GM21825 (cell line): ENCODE data around the gene CD52.
A peak's percentile ranks its signal among the peaks of the same experiment; 100 is the strongest.
"Not testable (repeated sequence)": the region's sequence is repeated elsewhere in the genome, so short reads cannot be mapped to it uniquely, and the experiment has no call there.

Experiments used
- ATAC-seq: cut with Tn5 transposase; IDR thresholded peaks from one replicate; pipeline ENCODE4 v1.9.1; 2021; ENCODE audit warnings: mild to moderate bottlenecking, moderate library complexity; ENCODE audit not compliant: unreplicated experiment

The CD52 gene

DNA sequence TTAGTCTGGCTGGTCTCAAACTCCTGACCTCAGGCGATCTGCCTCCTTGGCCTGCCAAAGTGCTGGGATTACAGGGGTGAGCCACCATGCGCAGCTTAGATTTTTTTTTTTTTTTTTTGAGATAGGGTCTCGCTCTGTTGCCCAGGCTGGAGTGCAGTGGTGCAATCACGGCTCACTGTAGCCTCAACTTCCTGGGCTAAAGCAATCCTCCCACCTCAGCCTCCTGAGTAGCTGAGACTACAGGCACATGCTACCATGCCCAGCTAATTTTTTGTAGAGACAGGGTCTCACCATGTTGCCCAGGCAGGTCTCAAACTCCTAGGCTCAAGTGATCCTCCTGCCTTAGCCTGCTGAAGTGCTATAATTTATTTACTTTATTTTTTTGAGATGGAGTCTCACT lies 11.6 kb downstream of the CD52 start:
- not testable (repeated sequence) for ATAC-seq

DNA sequence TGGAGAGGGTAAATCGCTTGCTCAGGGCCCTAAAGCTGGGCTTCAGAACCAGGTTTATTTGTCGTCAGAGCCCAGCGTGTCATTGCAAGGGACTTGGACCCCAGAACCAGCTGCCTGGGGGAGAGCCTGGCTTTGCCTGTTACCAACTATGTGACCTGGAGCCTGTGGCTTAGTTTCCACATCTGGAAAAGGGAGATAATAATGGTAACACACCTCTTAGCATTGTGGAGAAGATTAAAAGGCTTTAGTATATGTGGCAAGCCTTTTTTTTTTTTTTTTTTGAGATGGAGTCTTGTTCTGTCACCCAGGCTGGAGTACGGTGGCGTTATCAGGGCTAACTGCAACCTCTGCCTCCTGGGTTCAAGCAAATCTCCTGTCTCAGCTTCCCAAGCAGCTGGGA lies 12.5 kb downstream of the CD52 start:
- ATAC-seq: no peak

DNA sequence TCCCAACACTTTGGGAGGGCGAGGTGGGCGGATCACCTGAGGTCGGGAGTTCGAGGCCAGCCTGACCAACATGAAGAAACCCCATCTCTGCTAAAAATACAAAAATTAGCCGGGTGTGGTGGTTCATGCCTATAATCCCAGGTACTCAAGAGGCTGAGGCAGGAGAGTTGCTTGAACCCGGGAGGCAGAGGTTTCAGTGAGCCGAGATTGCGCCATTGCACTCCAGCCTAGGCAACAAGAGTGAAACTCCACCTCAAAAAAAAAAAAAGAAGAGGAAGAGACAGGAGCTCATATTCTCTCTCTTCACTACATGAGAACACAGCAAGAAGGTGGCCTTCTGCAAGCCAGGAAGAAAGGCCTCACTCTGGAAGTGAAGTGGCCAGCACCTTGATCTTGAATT lies 15.6 kb downstream of the CD52 start:
- ATAC-seq: not testable (repeated sequence)

DNA sequence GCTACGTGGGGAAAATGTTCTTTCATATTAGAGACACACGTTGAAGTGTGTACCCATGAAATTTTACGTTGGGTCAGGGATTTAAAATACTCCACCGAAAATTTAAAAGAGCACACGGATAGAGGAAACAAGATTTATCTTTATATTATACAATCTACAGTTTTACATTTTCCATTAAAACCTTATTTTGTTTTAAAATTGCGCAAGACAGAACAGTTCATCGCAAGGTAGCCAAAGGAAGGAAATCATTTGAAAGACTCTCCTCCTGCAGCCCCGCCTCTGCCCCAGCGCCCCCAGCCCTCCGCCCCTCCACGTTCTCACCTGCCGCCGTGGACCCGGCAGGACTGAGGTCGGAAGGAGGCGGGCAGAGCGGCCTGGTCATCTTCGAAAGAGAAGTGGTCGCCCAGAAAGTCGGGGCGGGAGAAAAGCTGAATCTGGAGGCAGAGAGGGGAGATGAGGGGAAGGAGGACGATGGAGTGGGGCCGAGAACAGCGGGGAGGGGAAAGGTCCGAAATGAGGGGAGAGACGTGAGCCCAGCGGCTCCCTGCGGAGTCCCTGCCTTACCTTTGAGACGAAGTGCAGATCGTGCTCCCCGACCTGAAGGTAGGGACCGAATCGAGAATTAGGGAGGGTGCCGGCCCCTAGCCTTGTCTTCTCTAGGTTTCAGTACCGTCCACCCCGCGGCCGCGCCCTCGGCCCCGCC lies 18.2 kb downstream of the CD52 start:
- ATAC-seq: no peak

DNA sequence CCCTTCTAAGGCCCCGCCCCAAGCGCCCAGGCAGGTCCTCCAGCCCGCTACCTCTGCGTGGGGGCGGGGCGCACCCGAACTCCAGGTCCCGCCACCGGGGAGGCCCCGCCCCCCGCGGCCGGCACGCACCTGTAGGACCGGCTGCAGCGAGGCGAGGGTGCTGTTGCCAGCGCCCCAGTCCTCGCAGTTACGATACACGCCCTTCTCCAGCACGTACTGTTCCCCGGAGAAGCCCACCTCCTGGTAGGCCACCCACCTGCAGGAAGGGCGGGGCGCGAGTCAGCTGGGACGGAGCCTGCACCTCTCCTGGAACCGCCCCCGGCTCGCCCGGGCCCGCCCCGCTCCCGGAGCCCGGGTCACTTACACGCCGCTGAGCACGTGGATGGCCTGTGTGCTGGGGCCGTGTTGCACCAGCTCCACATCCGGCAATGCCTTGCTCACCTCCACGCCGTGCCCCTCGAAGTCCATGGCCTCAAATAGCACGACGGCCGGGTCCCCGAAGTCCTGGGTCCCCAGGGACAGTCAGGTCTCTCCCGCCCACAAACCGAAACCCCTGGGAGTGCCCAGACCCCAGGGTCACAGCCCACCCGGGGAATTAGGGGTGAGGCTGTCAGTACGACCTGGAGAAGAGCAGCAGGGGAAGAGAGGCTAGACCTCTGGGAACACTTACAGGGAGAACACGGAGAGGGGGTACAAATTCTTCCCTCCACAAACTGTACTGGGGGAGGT lies 18.9 kb downstream of the CD52 start:
- peak; percentile 70 for ATAC-seq

DNA sequence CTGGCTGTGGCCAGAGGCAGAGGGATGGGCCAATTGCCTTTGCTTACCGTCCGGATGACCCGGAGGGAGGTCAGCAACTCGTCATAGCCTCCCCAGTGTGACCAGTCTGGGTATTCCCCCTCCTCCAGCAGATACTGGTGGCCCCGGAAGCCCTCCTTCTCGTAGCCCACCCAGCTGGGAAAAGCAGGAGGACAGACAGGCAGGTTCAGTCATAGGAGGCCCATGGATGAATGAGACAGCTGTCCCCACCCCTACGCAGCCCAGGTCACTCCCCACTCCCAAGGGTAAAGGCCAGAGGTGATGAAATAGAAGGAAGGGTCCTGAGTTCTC lies 19.4 kb downstream of the CD52 start:
- no peak for ATAC-seq

DNA sequence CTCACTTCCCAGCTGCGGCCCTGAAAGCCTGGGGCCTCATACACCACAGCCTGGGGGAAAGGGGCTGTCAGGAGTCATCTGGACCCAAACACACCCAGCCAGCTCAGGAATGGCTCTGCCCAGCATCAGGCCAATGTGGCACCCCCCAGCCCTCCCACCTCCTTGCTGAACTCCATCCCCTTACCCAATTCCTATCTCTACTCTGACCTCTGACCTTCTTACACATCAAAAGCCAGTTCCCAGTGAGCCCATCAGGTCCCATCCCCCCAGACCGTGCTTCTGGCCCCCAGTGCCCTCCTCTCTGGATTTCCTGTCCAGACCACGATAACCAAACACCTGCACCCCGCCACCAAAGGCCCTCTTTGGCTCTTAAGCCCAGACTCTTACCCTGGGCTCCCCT lies 19.9 kb downstream of the CD52 start:
- no peak for ATAC-seq

DNA sequence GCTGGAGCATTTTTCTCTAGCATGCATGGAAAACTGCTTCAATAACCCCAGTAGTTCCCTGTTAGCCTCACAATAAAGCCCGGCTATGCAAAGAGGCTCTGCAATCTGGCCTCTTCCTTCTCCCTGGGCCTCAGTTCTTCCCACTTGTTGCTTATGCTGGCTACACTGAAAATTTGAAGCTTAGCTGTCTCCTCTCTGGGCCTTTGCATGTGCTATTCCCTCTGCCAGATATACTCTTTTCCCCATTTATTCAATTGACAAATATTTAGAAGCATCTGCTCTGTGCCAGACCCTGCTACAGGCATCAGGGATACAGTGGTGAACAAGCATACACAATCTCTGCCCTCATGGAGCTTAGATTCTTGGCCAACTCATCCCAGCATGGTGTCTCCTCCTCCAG lies 20.9 kb downstream of the CD52 start:
- ATAC-seq: no peak

DNA sequence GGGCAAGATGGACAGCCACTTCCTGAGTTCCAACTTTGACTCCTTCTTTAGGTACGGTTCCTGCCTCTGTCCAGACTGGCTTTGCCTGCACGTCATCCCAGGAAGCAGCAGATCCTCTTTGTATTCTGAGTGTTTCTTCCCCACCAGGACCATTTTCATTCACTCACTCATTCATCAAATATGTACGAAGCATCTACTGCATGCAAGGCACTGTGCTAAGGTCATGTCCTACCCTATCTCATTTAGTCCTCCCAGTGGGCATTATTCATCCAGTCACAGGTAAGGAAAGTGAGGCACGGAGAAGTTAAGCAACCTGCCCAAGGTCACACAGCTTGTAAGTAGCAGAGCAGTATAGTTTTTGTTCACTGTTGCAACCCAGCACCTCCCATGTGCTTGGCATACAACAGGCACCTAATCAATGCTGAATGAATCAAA lies 22.3 kb downstream of the CD52 start:
- no peak for ATAC-seq

DNA sequence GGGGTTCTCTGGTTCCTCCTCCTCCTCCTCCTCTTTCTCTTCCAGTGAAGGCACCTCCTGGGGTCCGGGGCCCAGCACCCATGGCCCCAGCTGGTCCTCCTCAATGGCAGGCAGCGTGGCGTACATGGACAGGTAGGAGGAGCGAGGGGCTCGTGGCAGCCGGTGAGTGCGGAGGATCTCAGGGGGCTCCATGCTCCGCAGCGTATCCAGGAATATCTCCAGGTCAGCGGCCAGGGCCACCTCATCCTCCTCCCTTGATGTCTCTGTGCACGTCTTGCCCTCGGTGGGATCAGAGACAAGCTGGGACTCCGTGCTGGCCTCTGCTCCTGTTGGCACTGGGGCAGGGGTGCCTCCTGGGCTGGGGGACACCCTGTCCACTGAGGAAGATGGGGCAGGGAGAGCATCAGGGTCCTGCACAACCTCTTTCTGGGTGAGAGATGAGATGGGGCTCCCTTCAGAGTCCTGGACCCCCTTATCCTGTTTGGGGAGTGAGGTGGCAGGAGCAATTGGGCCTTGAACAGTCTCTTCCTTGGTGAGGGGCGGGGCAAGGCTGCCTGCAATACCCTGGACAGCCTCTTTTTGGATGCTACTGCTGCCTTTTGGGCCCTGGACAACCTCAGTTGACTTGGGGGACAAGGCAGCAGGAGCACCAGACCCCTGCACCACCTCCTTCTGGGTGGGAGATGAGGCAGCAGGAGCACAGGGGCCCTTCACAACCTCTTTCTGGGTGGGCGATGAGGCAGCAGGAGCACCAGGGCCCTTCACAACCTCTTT lies 26.6 kb downstream of the CD52 start:
- no peak for ATAC-seq

DNA sequence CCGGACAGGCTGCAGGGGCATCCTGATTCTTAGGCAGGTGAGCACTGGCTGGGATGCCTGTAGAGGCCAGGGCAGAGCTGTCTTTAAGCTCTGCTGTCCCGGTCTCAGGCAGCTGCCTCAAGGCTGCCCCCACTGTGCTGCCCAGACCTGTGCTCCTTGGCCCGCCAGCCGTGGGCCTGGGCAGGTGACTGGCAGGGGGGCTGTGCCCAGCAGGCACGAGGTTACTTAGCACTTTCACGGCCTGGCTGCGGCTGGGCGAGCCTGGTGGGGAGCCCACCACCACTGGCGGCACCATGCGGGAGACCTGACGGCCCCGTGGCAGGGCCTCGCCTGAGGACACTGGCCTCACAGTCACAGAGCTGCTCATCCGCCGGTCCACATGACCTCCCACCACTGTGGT lies 28.0 kb downstream of the CD52 start:
- no peak for ATAC-seq

DNA sequence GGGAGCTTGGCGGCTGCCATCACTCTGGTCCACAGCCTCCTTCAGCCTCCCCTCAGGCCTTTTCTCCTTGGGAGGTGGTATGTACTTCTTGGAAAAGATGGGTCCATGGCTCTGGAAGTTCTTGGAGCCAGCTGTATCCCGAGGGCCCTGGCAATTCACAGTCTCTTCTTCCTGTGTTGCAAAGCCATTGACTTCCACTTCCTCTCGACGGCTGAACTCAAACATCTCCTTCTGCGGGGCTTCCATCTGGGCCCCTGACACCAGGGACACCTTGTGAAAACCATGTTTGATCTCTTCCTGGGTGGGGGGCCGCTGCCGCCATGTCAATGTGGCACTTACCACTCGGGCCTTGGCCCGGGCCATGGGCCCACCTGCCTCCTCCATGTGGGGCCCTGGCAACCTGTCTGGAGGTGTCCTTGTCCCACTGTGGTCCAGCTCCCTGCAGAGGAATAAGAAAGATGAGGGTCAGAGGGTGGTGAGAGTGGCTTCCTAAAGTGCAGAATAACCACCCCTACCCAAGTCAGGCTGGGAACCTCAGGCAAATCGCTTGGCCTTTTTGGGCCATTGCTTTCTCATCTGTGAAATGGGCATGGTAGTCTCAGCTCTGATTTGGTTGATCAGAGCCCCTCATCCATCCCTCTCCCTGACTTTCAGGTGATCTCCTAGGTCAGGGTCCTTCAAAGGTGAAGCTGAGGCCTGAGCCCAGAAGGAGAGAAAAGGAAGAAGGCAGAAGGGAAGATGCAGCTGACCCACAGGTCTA lies 28.7 kb downstream of the CD52 start:
- ATAC-seq: no peak

DNA sequence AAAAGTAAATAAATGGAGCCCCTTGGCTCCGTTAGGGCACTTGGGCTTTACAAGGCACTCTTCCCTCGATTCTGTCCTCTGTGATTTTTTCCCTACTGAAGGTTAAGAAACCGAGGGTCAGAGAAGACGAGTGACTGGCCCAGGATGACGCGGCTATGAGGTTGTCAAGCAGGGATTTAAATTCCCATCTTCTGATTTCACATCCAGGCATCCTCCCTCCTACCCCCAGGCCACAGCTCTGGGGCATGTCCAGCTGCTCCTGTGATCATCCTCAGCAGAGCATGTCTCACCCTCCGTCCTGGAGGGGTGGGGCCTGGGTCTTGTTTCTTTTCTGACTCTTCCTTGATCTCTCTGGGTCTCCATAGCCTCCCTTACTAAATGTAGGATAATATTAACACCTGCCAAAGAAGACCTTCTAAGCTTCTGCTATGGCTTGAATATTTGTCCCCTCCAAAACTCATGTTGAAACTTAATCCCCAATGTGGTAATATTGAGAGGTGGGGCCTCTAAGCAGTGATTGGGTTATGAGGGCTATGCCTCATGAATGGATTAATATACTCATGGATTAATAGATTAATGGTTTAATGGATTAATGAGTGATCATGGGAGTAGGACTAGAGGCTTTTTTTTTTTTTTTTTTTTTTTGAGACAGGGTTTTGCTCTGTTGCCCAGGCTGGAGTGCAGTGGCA lies 31.6 kb downstream of the CD52 start:
- ATAC-seq: no peak

DNA sequence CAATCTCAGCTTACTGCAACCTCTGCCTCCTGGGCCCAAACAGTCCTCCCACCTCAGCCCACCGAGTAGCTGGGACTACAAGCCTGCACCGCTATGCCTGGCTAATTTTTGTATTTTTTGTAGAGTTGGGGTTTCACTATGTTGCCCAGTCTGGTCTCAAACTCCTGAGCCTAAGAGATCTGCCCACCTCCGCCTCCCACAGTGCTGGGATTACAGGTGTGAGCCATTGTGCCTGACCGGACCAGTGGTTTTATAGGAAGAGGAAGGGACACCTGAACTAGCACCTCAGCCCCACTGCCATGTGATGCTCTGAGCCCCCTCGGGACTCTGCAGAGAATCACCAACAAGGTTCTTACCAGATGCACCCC lies 32.1 kb downstream of the CD52 start:
- no peak for ATAC-seq

DNA sequence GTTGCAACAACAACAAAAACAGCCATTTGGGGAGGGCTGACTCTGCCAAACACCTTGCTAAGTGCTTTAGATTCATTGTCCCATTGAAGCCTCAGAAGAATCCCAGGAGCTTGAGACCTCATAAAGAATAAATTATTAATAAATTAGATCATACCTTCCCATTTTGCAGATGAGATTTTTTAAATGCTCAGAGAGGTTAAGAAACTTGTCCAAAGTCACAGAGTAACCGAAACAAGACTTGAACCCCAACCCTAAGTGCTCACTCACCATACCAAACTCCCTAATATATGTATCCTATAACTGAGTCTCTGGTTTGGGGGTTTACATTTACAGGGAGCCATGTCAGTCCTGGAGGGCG lies 32.6 kb downstream of the CD52 start:
- ATAC-seq: no peak

DNA sequence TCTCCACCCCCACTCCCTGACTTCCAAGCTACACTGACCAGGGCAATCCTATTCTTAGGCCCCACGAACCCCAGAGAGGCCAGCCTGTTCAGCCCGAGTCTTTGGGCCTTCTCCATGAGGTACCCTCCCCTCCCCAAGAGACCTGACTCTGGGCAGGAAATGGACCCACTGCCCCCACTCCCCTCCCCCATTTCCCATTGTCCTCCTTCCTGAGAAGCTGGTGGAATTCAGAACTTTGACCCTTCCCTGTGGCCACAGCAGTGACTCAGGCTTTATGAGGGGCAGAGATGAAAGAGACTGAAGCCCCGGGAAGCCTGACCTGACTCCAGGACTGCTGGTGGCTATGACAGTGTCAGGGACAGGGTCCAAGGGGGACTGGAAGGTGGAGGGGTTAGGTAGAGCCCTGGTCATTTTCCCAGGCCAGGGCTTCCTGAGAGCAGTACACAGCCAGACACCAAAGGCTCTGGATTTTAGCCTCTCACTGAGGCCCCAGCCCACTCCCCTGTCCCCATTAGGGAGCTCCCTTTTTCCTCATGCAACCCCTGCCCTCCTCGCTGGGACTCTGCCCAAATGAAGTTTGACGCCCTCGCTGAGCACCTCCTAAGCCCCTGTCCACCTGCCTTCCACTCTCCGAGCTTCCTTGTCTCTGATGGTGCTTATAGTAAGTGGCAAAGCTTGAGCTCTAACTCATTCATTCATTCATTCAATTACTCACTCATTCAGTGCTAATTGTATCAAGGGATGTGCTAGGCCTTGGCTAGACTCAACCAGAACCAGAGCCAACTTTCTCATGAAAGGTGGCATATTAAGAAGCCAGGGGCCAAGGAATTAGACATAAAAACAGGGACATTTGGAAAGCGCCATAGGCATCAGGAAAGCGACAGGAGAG lies 33.2 kb downstream of the CD52 start:
- no peak for ATAC-seq

DNA sequence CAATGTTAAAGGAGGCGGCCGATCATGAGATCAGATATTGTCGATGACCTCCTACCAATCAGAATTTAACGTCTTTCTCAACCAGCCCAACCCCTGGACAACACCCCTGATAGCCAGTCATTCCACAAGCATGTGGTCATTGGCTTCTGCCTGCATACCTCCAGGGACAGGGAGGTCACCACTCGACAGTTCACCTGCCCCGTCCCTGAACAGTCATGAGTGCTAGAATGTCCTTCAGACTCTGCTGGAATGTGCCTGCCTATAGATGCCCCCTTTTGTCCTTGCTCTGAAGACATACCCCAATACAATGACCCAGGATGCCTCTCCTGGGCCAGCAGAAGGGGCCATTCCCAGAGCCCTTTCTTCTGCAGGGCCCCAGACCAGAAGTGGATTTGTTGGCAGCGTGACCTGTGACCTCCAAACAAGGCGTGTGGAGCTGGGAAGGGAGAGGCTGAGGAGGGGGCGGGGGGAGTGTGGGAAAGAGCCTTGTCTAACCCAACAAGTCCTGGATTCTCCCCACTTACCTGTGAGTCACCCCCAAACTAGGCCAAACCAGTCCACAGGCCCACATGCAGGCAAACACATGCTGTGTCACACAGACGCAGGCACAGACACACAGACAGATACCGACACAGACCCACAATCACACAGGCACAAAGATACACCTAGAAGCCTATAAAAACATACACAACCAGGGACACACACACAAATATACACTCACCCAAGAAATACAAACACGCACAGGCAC lies 34.0 kb downstream of the CD52 start:
- no peak for ATAC-seq

DNA sequence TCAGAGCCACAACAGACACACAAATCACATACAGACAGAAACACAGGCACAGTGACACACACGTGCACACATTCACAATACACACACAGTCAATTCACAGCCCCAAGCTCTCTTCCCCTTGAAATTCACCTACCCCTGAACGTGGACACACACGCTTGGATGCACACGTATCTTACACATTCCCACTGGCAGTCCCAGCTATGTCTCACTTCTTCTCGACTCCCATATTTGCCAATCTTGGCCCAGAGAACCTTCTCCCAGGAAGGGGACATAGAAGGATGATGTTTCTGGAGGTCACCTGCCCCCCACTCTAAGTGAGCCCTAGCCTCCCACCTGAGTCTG lies 34.6 kb downstream of the CD52 start:
- no peak for ATAC-seq

DNA sequence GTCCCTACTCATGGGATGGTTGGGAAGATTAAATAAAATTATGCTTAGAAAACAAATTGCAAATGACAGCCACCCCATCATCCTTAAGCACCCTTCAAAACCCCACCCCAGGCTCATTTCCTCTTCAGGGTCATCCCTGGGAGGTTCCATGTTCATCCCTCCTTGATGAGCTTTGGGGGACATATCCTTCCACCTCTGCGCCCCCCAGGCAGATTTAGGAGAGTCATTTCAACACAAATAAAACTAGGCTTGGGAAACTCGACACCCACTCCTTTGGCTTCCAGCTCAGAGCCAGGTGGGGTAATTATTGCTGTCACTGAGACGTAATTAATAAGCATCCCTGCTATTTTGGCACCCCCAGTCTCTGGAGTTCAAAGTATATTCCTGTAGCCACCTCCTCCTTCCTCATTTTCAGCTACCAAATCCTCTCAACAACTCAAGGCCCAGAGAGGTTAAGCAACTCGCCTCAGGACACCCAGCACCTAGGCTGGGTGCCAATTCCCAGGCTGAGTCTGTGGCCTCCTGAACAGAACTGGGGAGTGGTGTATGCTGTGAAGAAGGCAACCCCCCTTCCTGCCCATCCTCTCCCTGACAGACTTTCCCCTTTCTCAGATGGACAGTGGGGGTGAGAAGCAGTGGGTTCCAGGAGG lies 35.6 kb downstream of the CD52 start:
- ATAC-seq: no peak
